IPS DF 4.7 (cell line): Measurements from ENCODE around the gene CLDN25.

Source experiments
- DNase-seq: peaks from one replicate; pipeline ENCODE4 v3.0.0-alpha.2; 2013; ENCODE audit warnings: low spot score; ENCODE audit errors: extremely low read depth

The CLDN25 gene

GRCh38 chr11:113806406-113806805 is 26.8 kb downstream of the CLDN25 start:
- peak; percentile 25 for DNase-seq

- DNase-seq, result no peak
Measured at GRCh38 chr11:113808931-113809330, 29.3 kb downstream of the CLDN25 start.

- DNase-seq, result no peak
Measured at GRCh38 chr11:113814181-113814580, 34.6 kb downstream of the CLDN25 start.

GRCh38 chr11:113817162-113817561 is 37.6 kb downstream of the CLDN25 start:
- DNase-seq, result no peak

- DNase-seq, result no peak
Measured at GRCh38 chr11:113817626-113818025, 38.0 kb downstream of the CLDN25 start.

DNA sequence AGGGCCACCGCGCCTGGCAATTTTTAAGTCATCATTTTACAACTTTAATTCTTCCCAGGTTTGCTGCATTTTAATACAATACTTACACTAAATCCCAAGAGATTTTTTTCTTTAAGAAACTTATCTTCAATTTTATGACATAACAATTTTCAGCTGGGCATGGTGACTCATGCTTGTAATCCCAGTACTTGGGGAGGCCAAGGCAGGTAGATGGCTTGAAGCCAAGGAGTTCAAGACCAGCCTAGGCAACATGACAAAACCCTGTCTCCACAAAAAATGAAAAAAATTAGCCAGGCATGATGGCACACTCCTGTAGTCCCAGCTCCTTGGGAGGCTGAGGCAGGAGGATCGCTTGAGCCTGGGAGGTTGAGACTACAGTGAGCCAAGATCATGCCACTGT is 38.8 kb downstream of the CLDN25 start:
- no peak for DNase-seq

DNA sequence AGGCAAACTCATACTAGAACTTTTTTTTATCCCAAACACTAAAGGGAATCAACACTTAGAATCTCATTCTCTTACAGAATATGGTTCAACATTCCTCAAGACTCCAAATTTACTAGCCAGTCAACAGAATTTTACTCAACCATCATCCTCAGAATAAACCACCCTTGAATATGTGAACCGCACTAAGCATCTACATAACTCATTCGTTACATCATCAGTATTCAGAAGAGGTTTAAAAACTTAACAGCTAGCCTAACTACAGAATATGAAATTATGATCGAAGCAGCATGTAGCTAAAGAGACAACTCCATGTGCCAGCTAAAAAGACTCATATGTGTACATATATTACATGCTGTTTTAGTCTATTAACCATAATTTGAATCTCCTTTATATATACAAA is 47.9 kb downstream of the CLDN25 start:
- no peak for DNase-seq

DNA sequence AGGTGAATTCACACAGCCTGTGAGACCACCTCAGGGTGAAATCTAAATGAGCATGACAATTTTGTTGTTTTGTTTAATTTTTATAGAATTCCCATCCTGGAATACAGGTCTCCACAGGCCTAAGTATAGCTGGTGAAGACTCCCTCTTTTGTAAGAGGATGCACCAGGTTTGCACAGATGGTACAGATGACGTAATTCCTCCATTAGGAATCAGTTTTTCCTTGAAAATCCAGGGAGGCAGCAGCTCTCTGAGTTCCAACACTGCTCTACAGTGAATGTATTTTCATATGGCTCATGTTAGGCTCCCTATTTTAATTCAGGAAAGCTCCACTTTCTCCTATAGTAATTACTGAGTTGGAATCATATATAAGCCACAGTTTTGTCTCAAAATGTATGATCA is 48.6 kb downstream of the CLDN25 start:
- no peak for DNase-seq

GRCh38 chr11:113829751-113830150 is 50.2 kb downstream of the CLDN25 start:
- no peak for DNase-seq
